SK-N-SH treated with all-trans-retinoic acid at 6 μM for 48 hours (cell line): ENCODE measurements around the gene PRKG1.

ENCODE experiments used
- ATAC-seq: fragments of 200-7000 bp; cut with Tn5 transposase; 3 replicates; pipeline ENCODE4 v1.9.1; 2020; ENCODE audit warnings: mild to moderate bottlenecking, moderate library complexity
- BACH2 ChIP-seq: fragments of 250-450 bp; sonication (Bioruptor Pico); IDR thresholded peaks from 2 replicates; pipeline ENCODE4 v1.9.0; 2021; ENCODE audit warnings: mild to moderate bottlenecking, borderline replicate concordance
- ESRRG ChIP-seq: fragments of 250-450 bp; sonication (Bioruptor Pico); IDR thresholded peaks from 2 replicates; pipeline ENCODE4 v1.6.1; 2021; ENCODE audit warnings: mild to moderate bottlenecking
- ISL1 ChIP-seq: fragments of 250-450 bp; sonication (Bioruptor Pico); IDR thresholded peaks from 2 replicates; pipeline ENCODE4 v2.1.2; 2022; ENCODE audit warnings: mild to moderate bottlenecking, moderate library complexity
- OSR1 ChIP-seq: fragments of 250-450 bp; sonication (Bioruptor Pico); IDR thresholded peaks from 2 replicates; pipeline ENCODE4 v1.8.0; 2022; ENCODE audit warnings: moderate library complexity, mild to moderate bottlenecking, inconsistent platforms
- PPARA ChIP-seq: fragments of 250-450 bp; sonication (Bioruptor Pico); IDR thresholded peaks from 2 replicates; pipeline ENCODE4 v1.5.0; 2020; ENCODE audit warnings: mild to moderate bottlenecking, borderline replicate concordance
- RARB ChIP-seq: fragments of 250-450 bp; sonication (Bioruptor Pico); IDR thresholded peaks from 2 replicates; pipeline ENCODE4 v1.8.0; 2021; ENCODE audit warnings: mild to moderate bottlenecking, moderate library complexity
- SNAI2 ChIP-seq: fragments of 250-450 bp; sonication (Bioruptor Pico); IDR thresholded peaks from 2 replicates; pipeline ENCODE4 v1.5.0; 2020; ENCODE audit warnings: mild to moderate bottlenecking, moderate library complexity
- TCF4 ChIP-seq: fragments of 250-450 bp; sonication (Bioruptor Pico); IDR thresholded peaks from 2 replicates; pipeline ENCODE4 v1.8.0; 2021; ENCODE audit warnings: mild to moderate bottlenecking, moderate library complexity, borderline replicate concordance
- TOX ChIP-seq: fragments of 250-450 bp; sonication (Bioruptor Pico); IDR thresholded peaks from 2 replicates; pipeline ENCODE4 v1.8.0; 2021; ENCODE audit warnings: mild to moderate bottlenecking, moderate library complexity, borderline replicate concordance
- ZC3H10 ChIP-seq: fragments of 250-450 bp; sonication (Bioruptor Pico); IDR thresholded peaks from 2 replicates; pipeline ENCODE4 v1.5.1; 2021; ENCODE audit warnings: mild to moderate bottlenecking, moderate library complexity
- ZFP3 ChIP-seq: fragments of 250-450 bp; sonication (Bioruptor Pico); IDR thresholded peaks from 2 replicates; pipeline ENCODE4 v1.5.0; 2020; ENCODE audit warnings: mild to moderate bottlenecking, moderate library complexity
- ZFP30 ChIP-seq: fragments of 450-650 bp; formaldehyde crosslinking; IDR thresholded peaks from 2 replicates; pipeline ENCODE4 v1.5.0; 2022; ENCODE audit warnings: mild to moderate bottlenecking, moderate library complexity
- ZNF565 ChIP-seq: fragments of 450-650 bp; formaldehyde crosslinking; conservative IDR thresholded peaks from 2 replicates; pipeline ENCODE4 v1.5.0; 2020; ENCODE audit warnings: low read depth, mild to moderate bottlenecking, moderate library complexity
- ZNF70 ChIP-seq: fragments of 450-650 bp; formaldehyde crosslinking; IDR thresholded peaks from 2 replicates; pipeline ENCODE4 v1.5.0; 2020; ENCODE audit warnings: mild to moderate bottlenecking, moderate library complexity
- TF ChIP-seq, protein P1 (sequence below): fragments of 250-450 bp; sonication (Bioruptor Pico); IDR thresholded peaks from 2 replicates; pipeline ENCODE4 v1.5.1; 2021; ENCODE audit warnings: mild to moderate bottlenecking, moderate library complexity
- TF ChIP-seq, protein P2 (sequence below): fragments of 250-450 bp; sonication (Bioruptor Pico); IDR thresholded peaks from 2 replicates; pipeline ENCODE4 v1.8.0; 2020; ENCODE audit warnings: mild to moderate bottlenecking, moderate library complexity, borderline replicate concordance
- TF ChIP-seq, protein P3 (sequence below): fragments of 250-450 bp; sonication (Bioruptor Pico); IDR thresholded peaks from 2 replicates; pipeline ENCODE4 v1.8.0; 2021; ENCODE audit warnings: low read depth, mild to moderate bottlenecking, moderate library complexity, borderline replicate concordance
- TF ChIP-seq, protein P4 (sequence below): fragments of 250-450 bp; sonication (Bioruptor Pico); IDR thresholded peaks from 2 replicates; pipeline ENCODE4 v1.5.1; 2020; ENCODE audit warnings: low read depth, mild to moderate bottlenecking, moderate library complexity

Gene PRKG1

DNA sequence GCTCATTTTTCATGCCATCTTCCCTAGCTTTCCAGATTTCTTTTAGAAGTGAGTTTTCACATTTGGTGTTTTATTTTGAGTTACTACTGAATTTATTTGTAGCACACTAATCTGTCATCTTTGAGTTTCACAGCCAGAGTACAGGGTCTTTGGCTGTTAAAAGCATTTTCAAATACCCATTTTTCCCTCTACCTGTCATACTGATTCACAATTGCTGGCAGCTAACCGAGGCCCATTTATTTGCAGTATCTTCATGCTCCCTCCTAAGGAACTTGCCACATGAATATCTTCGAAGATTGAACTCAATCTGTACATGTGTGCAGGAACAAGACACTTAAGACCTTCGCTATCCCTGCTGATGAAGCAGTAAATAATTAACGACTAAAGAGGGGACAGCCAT is 1194.9 kb downstream of the PRKG1 start (continued):
- TF ChIP-seq ESRRG (CRISPR knock-in tag): no peak
- TF ChIP-seq, all 23 proteins: peak for 0

DNA sequence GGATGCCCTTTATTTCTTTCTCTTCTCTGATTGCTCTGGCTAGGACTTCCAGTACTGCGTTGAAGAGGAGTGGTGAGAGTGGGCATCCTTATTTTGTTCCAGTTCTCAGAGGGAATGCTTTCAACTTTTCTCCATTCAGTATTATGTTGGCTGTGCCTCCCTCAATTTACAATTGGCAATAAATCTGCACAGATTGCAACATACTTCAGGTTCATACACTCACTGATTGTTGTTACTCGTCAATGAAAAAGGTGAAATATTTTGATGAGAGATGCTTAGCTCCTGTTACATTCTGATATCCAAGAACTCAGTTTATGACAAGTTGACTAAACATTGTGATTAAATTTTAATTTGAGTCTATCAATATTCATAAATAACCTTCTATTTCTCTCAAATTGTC is 1201.9 kb downstream of the PRKG1 start:
- TF ChIP-seq ZC3H10 (CRISPR knock-in tag) (no peak), ZFP3 (CRISPR knock-in tag) (no peak), SNAI2 (CRISPR knock-in tag) (no peak), TOX (no peak), RARB (CRISPR knock-in tag) (no peak), TCF4 (no peak), OSR1 (CRISPR knock-in tag) (no peak)
- TF ChIP-seq, protein P1, sequence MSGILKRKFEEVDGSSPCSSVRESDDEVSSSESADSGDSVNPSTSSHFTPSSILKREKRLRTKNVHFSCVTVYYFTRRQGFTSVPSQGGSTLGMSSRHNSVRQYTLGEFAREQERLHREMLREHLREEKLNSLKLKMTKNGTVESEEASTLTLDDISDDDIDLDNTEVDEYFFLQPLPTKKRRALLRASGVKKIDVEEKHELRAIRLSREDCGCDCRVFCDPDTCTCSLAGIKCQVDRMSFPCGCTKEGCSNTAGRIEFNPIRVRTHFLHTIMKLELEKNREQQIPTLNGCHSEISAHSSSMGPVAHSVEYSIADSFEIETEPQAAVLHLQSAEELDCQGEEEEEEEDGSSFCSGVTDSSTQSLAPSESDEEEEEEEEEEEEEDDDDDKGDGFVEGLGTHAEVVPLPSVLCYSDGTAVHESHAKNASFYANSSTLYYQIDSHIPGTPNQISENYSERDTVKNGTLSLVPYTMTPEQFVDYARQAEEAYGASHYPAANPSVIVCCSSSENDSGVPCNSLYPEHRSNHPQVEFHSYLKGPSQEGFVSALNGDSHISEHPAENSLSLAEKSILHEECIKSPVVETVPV (CRISPR knock-in tag): no peak
- TF ChIP-seq, protein P2, sequence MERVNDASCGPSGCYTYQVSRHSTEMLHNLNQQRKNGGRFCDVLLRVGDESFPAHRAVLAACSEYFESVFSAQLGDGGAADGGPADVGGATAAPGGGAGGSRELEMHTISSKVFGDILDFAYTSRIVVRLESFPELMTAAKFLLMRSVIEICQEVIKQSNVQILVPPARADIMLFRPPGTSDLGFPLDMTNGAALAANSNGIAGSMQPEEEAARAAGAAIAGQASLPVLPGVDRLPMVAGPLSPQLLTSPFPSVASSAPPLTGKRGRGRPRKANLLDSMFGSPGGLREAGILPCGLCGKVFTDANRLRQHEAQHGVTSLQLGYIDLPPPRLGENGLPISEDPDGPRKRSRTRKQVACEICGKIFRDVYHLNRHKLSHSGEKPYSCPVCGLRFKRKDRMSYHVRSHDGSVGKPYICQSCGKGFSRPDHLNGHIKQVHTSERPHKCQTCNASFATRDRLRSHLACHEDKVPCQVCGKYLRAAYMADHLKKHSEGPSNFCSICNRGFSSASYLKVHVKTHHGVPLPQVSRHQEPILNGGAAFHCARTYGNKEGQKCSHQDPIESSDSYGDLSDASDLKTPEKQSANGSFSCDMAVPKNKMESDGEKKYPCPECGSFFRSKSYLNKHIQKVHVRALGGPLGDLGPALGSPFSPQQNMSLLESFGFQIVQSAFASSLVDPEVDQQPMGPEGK (CRISPR knock-in tag): no peak
- TF ChIP-seq, protein P3, sequence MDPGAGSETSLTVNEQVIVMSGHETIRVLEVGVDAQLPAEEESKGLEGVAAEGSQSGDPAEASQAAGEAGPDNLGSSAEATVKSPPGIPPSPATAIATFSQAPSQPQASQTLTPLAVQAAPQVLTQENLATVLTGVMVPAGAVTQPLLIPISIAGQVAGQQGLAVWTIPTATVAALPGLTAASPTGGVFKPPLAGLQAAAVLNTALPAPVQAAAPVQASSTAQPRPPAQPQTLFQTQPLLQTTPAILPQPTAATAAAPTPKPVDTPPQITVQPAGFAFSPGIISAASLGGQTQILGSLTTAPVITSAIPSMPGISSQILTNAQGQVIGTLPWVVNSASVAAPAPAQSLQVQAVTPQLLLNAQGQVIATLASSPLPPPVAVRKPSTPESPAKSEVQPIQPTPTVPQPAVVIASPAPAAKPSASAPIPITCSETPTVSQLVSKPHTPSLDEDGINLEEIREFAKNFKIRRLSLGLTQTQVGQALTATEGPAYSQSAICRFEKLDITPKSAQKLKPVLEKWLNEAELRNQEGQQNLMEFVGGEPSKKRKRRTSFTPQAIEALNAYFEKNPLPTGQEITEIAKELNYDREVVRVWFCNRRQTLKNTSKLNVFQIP: no peak
- TF ChIP-seq, protein P4, sequence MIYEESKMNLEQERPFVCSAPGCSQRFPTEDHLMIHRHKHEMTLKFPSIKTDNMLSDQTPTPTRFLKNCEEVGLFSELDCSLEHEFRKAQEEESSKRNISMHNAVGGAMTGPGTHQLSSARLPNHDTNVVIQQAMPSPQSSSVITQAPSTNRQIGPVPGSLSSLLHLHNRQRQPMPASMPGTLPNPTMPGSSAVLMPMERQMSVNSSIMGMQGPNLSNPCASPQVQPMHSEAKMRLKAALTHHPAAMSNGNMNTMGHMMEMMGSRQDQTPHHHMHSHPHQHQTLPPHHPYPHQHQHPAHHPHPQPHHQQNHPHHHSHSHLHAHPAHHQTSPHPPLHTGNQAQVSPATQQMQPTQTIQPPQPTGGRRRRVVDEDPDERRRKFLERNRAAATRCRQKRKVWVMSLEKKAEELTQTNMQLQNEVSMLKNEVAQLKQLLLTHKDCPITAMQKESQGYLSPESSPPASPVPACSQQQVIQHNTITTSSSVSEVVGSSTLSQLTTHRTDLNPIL (CRISPR knock-in tag): no peak
- no peak for ATAC-seq

DNA sequence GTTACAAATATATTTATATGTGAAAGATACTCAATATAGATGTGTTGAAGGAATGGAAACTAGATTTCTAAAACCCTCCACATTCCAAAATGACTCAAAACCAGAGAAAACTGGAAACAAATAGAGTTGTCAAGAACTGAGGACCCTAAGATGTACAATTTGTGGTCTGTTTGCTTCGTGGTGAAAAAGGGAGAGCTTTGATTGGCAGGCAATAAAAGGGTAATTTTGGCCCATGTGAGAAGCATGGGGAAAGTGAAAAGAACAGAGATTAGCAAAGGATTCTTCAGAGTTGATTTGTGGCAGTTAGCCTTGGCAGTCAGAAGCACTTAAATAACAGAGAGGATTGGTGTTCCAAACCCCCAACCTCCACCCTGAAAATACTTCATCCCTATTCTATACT is 1202.7 kb downstream of the PRKG1 start:
- no peak for ATAC-seq

More for the DNA sequence above, 1202.7 kb downstream of the PRKG1 start:
- no peak for TF ChIP-seq OSR1 (CRISPR knock-in tag)
- no peak for TF ChIP-seq BACH2 (CRISPR knock-in tag)
- TF ChIP-seq ISL1 (CRISPR knock-in tag): no peak
- TF ChIP-seq ZNF70 (CRISPR knock-in tag): no peak
- no peak for TF ChIP-seq ZNF565
- TF ChIP-seq RARB (CRISPR knock-in tag): no peak
- no peak for TF ChIP-seq ZFP30
- TF ChIP-seq, protein P3: no peak
- TF ChIP-seq, protein P1 (CRISPR knock-in tag): no peak
- no peak for TF ChIP-seq ESRRG (CRISPR knock-in tag)
- TF ChIP-seq PPARA (CRISPR knock-in tag): no peak
- TF ChIP-seq, protein P4 (CRISPR knock-in tag): no peak
- TF ChIP-seq TCF4: no peak
